Astrocyte (in vitro differentiated cells and primary cell): ENCODE data around the gene PI4K2A. TPM values are rescaled to one million over a fixed set of nuclear protein-coding genes. Genes with fewer than 3 reads are reported as not detected.

ENCODE experiments used
- DNase-seq: peaks from one replicate; pipeline ENCODE4 v3.0.0-alpha.2; 2010; ENCODE audit warnings: low read depth
- FAIRE-seq: peaks from 2 replicates; lab custom pipeline; 2011; peaks lifted over from hg19 to GRCh38; lab: Jason Lieb, UNC
- H2AFZ ChIP-seq: 2 replicates; pipeline ENCODE4 v1.6.0; 2012; ENCODE audit warnings: low read depth, low read length, inconsistent platforms
- H3K27ac ChIP-seq: 2 replicates; pipeline ENCODE4 v1.5.1; 2011; ENCODE audit warnings: low read depth, low read length, inconsistent platforms
- H3K27me3 ChIP-seq: 2 replicates; pipeline ENCODE4 v1.6.0; 2011; ENCODE audit warnings: low read length, inconsistent platforms; ENCODE audit not compliant: insufficient read depth
- H3K36me3 ChIP-seq: 2 replicates; pipeline ENCODE4 v1.5.1; 2011; ENCODE audit warnings: low read length, inconsistent platforms; ENCODE audit not compliant: insufficient read depth
- H3K4me1 ChIP-seq: 2 replicates; pipeline ENCODE4 v1.5.1; 2011; ENCODE audit warnings: low read length, inconsistent platforms; ENCODE audit not compliant: insufficient read depth
- H3K4me2 ChIP-seq: 2 replicates; pipeline ENCODE4 v1.6.0; 2012; ENCODE audit warnings: low read length, inconsistent platforms
- H3K4me3 ChIP-seq: 2 replicates; pipeline ENCODE4 v1.5.1; 2011; ENCODE audit warnings: low read depth, mild to moderate bottlenecking, low read length, inconsistent platforms; ENCODE audit not compliant: insufficient read depth
- H3K79me2 ChIP-seq: 2 replicates; pipeline ENCODE4 v1.6.0; 2012; ENCODE audit warnings: mild to moderate bottlenecking, low read length, inconsistent platforms; ENCODE audit not compliant: insufficient read depth
- H3K9ac ChIP-seq: 2 replicates; pipeline ENCODE4 v1.6.0; 2012; ENCODE audit warnings: mild to moderate bottlenecking, low read length, inconsistent platforms
- H3K9me3 ChIP-seq: 2 replicates; pipeline ENCODE4 v1.5.1; 2012; ENCODE audit warnings: low read depth, mild to moderate bottlenecking, low read length, inconsistent platforms; ENCODE audit not compliant: insufficient read depth
- H4K20me1 ChIP-seq: 2 replicates; pipeline ENCODE4 v1.6.0; 2012; ENCODE audit warnings: low read length, inconsistent platforms; ENCODE audit not compliant: insufficient read depth
- H3K27ac Mint-ChIP-seq: one replicate; pipeline ENCODE4 v1.8.0; 2021; ENCODE audit warnings: mild to moderate bottlenecking, mixed read lengths; ENCODE audit not compliant: unreplicated experiment
- H3K27me3 Mint-ChIP-seq: one replicate; pipeline ENCODE4 v1.8.0; 2021; ENCODE audit warnings: low read depth, mixed read lengths; ENCODE audit not compliant: unreplicated experiment
- H3K36me3 Mint-ChIP-seq: one replicate; pipeline ENCODE4 v1.8.0; 2021; ENCODE audit warnings: low read depth, mixed read lengths; ENCODE audit not compliant: unreplicated experiment
- H3K4me1 Mint-ChIP-seq: one replicate; pipeline ENCODE4 v1.8.0; 2021; ENCODE audit warnings: low read depth, mixed read lengths; ENCODE audit not compliant: unreplicated experiment
- H3K4me3 Mint-ChIP-seq: one replicate; pipeline ENCODE4 v1.8.0; 2021; ENCODE audit warnings: mild to moderate bottlenecking, moderate library complexity, mixed read lengths; ENCODE audit not compliant: unreplicated experiment
- H3K9me3 Mint-ChIP-seq: one replicate; pipeline ENCODE4 v1.8.0; 2021; ENCODE audit warnings: mild to moderate bottlenecking, mixed read lengths; ENCODE audit not compliant: unreplicated experiment
- CTCF ChIP-seq: IDR thresholded peaks from 2 replicates; pipeline ENCODE4 v1.5.1; 2011; ENCODE audit warnings: low read depth, mild to moderate bottlenecking, inconsistent platforms, low read length, moderate library complexity; ENCODE audit not compliant: insufficient read depth
- EZH2 ChIP-seq: IDR thresholded peaks from 2 replicates; pipeline ENCODE4 v1.6.1; 2012; ENCODE audit warnings: mild to moderate bottlenecking, low read length, inconsistent platforms; ENCODE audit not compliant: insufficient read depth
- total RNA-seq: library from RNA; stranded (reverse); gene quantifications from 2 replicates; pipeline ENCODE4 v1.2.1, GENCODE V29; 2021

The PI4K2A gene
- total RNA-seq, 1 donor from 2014 or later: 37.8 TPM

- H3K4me3 Mint-ChIP-seq: no peak overlapping the region
Measured at GRCh38 chr10:97631098-97631497, 9.4 kb upstream of the PI4K2A start.

GRCh38 chr10:97632949-97633884 is 7.3 kb upstream of the PI4K2A start, which contains the start of gene MORN4:
Gene MORN4 (minus strand): TSS chr10:97633500. CDS start chr10:97619653, 13,847 bp downstream.
- Histone ChIP-seq H3K27me3 (no peaks in the 10 kb centered on the region), H4K20me1 (no peaks in the 10 kb centered on the region), H3K27ac (no peak within 1 kb of the TSS), H3K9ac (peak within 1 kb of the TSS; percentile 75), H3K9me3 (no peaks in the 10 kb centered on the region), H3K4me2 (peak within 1 kb of the TSS; percentile 90), H3K36me3 (no peaks in the 10 kb centered on the region), H3K4me3 (peak within 1 kb of the TSS; percentile 74), H3K4me1 (peaks cover 5% of the 10 kb centered on the region), H3K79me2 (no peaks in the 10 kb centered on the region), H2AFZ (peak within 1 kb of the TSS; percentile 95)
- Mint-ChIP-seq H3K27ac (peak within 1 kb of the TSS; percentile 95), H3K4me3 (peak within 1 kb of the TSS; percentile 100), H3K4me1 (no peaks in the 10 kb centered on the region), H3K36me3 (no peaks in the 10 kb centered on the region), H3K27me3 (no peaks in the 10 kb centered on the region), H3K9me3 (no peaks in the 10 kb centered on the region)
- DNase-seq: peak; percentile 80
- TF ChIP-seq EZH2: no peak
- TF ChIP-seq CTCF: no peak
- FAIRE-seq: no peak

More at GRCh38 chr10:97631098-97631497, 9.4 kb upstream of the PI4K2A start:
- TF ChIP-seq CTCF: no peak
- no peak for TF ChIP-seq EZH2
- no peak overlapping the region for H3K27ac Mint-ChIP-seq
- no peaks in the 10 kb centered on the region for H3K27me3 ChIP-seq
- peaks cover 5% of the 10 kb centered on the region for H3K4me1 ChIP-seq
- H3K4me2 ChIP-seq: no peak overlapping the region
- H3K4me3 ChIP-seq: no peak overlapping the region
- H2AFZ ChIP-seq: no peak overlapping the region
- H3K27me3 Mint-ChIP-seq: no peaks in the 10 kb centered on the region
- no peaks in the 10 kb centered on the region for H3K9me3 ChIP-seq
- no peaks in the 10 kb centered on the region for H3K79me2 ChIP-seq
- no peaks in the 10 kb centered on the region for H3K36me3 ChIP-seq
- no peaks in the 10 kb centered on the region for H3K9me3 Mint-ChIP-seq
- no peaks in the 10 kb centered on the region for H4K20me1 ChIP-seq
- H3K36me3 Mint-ChIP-seq: peaks cover 3% of the 10 kb centered on the region
- FAIRE-seq: no peak
- H3K9ac ChIP-seq: no peak overlapping the region
- no peak for DNase-seq
- no peaks in the 10 kb centered on the region for H3K4me1 Mint-ChIP-seq
- no peak overlapping the region for H3K27ac ChIP-seq
